ENCODE results near the gene RASGRP1.

DNA sequence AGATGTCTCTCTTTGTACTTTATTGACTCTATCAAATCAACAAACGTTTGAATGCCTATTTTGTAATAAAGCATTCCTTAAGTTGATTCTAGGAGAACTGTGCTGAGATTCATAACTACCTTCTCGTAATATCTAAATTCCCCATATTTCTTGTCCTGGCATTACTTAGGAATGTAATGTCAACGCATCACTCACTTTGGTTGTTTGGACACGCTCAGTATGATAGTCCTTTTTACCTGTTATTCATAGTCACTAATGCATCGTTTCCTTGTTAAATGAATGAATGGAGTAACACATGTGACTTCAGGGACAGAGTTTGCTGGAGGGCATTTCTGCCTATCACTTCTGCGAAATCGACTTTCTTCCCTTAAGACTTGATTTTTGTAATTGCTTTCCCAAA is 44.1 kb upstream of the RASGRP1 start:
- TF ChIP-seq GATA2 (IDR thresholded peaks at IDR 0.05; ENCODE audit: low read depth, low read length): no peak
- TF ChIP-seq GATA3 (IDR thresholded peaks at IDR 0.05; ENCODE audit: low read depth, low read length): no peak
